GM23338 (cell line): ENCODE data around the gene MLLT1. TPM values are rescaled to one million over a fixed set of nuclear protein-coding genes. Genes with fewer than 3 reads are reported as not detected.

ENCODE experiments used
- ATAC-seq: fragments of 200-7000 bp; cut with Tn5 transposase; 3 replicates; pipeline ENCODE4 v1.9.1; 2020
- DNase-seq: peaks from one replicate; pipeline ENCODE4 v3.0.0-alpha.2; 2015; ENCODE audit warnings: low spot score
- H2AFZ ChIP-seq: fragments of 200-600 bp; sonication (generic); 2 replicates; pipeline ENCODE4 v1.8.0; 2016; ENCODE audit warnings: antibody characterized with exemption, mild to moderate bottlenecking, moderate library complexity
- H3F3A ChIP-seq: fragments of 200-600 bp; sonication (generic); replicated peaks from 2 replicates; pipeline ENCODE4 v1.8.0; 2017; ENCODE audit warnings: antibody characterized with exemption, mixed run types, low read depth
- H3K27ac ChIP-seq: fragments of 200-600 bp; sonication (generic); 2 replicates; pipeline ENCODE4 v1.6.1; 2016; ENCODE audit warnings: low read depth
- H3K27me3 ChIP-seq: fragments of 200-600 bp; sonication (generic); 2 replicates; pipeline ENCODE4 v1.8.0; 2016; ENCODE audit warnings: mild to moderate bottlenecking, mixed run types, moderate library complexity; ENCODE audit not compliant: insufficient read depth
- H3K36me3 ChIP-seq: fragments of 200-600 bp; sonication (generic); 2 replicates; pipeline ENCODE4 v1.8.0; 2016; ENCODE audit warnings: mild to moderate bottlenecking; ENCODE audit not compliant: insufficient read depth
- H3K4me1 ChIP-seq: fragments of 200-600 bp; sonication (generic); 2 replicates; pipeline ENCODE4 v1.8.0; 2016; ENCODE audit warnings: mild to moderate bottlenecking, moderate library complexity; ENCODE audit not compliant: insufficient read depth
- H3K4me2 ChIP-seq: fragments of 200-600 bp; sonication (generic); 2 replicates; pipeline ENCODE4 v1.7.1; 2017; ENCODE audit warnings: mixed run types
- H3K4me3 ChIP-seq: fragments of 200-600 bp; sonication (generic); 2 replicates; pipeline ENCODE4 v1.6.1; 2016; ENCODE audit warnings: mixed run types
- H3K79me2 ChIP-seq: fragments of 200-600 bp; sonication (generic); replicated peaks from 2 replicates; pipeline ENCODE4 v1.8.0; 2017; ENCODE audit warnings: mild to moderate bottlenecking; ENCODE audit not compliant: insufficient read depth
- H3K9me2 ChIP-seq: fragments of 200-600 bp; sonication (generic); 2 replicates; pipeline ENCODE4 v1.8.0; 2017; ENCODE audit not compliant: insufficient read depth
- H4K20me1 ChIP-seq: fragments of 200-600 bp; sonication (generic); replicated peaks from 2 replicates; pipeline ENCODE4 v1.8.0; 2017; ENCODE audit warnings: mild to moderate bottlenecking; ENCODE audit not compliant: insufficient read depth
- H3K27ac Mint-ChIP-seq: 2 replicates; pipeline ENCODE4 v1.8.0; 2020; ENCODE audit warnings: inconsistent platforms, mild to moderate bottlenecking, moderate library complexity, mixed read lengths
- H3K27me3 Mint-ChIP-seq: 3 replicates; pipeline ENCODE4 v1.8.0; 2022; ENCODE audit warnings: low read depth, mild to moderate bottlenecking, moderate library complexity, mixed read lengths, inconsistent platforms; ENCODE audit not compliant: insufficient read depth, poor library complexity
- H3K36me3 Mint-ChIP-seq: 3 replicates; pipeline ENCODE4 v1.8.0; 2021; ENCODE audit warnings: low read depth, mild to moderate bottlenecking, inconsistent platforms, moderate library complexity, mixed read lengths
- H3K4me1 Mint-ChIP-seq: 3 replicates; pipeline ENCODE4 v1.8.0; 2020; ENCODE audit warnings: mild to moderate bottlenecking, inconsistent platforms, mixed read lengths
- H3K4me3 Mint-ChIP-seq: 3 replicates; pipeline ENCODE4 v1.8.0; 2021; ENCODE audit warnings: moderate library complexity, mild to moderate bottlenecking, inconsistent platforms, mixed read lengths
- H3K9me3 Mint-ChIP-seq: 3 replicates; pipeline ENCODE4 v1.8.0; 2020; ENCODE audit warnings: moderate library complexity, mild to moderate bottlenecking, inconsistent platforms, mixed read lengths
- CREB1 ChIP-seq: fragments of 250-450 bp; sonication (Bioruptor Pico); IDR thresholded peaks from 2 replicates; pipeline ENCODE4 v1.5.0; 2020; ENCODE audit warnings: low read depth, mild to moderate bottlenecking, moderate library complexity
- CTCF ChIP-seq, 2 experiments: fragments of 200-600 bp in 1 of 2; sonication (generic) in 1 of 2; conservative IDR thresholded peaks; 2 replicates each; pipeline versions ENCODE4 v1.5.1 to v1.6.1; 2016 to 2017; ENCODE audit warnings: antibody characterized with exemption in 2 of 2, low read depth in 2 of 2, mild to moderate bottlenecking in 2 of 2, moderate library complexity in 1 of 2
- EZH2phosphoT487 ChIP-seq: fragments of 200-600 bp; sonication (generic); IDR thresholded peaks from one replicate; pipeline ENCODE4 v1.8.1; 2018; ENCODE audit warnings: antibody characterized with exemption; ENCODE audit not compliant: unreplicated experiment
- ZNF114 ChIP-seq: fragments of 250-450 bp; sonication (Bioruptor Pico); IDR thresholded peaks from 2 replicates; pipeline ENCODE4 v1.5.0; 2020; ENCODE audit warnings: mild to moderate bottlenecking, moderate library complexity
- polyA plus RNA-seq: library from polyadenylated mRNA; unstranded; fragments of >200 nt; fragmentation: Nextera tagmentation; extraction: Ambion mirVana; gene quantifications from 2 replicates; pipeline ENCODE4 v1.2.1, GENCODE V29; 2016
- total RNA-seq: library from RNA; depleted of rRNA; stranded (reverse); fragments of >200 nt; shearing (Covaris generic); gene quantifications from 2 replicates; pipeline ENCODE4 v1.2.3, GENCODE V29; 2014
- TF ChIP-seq, protein P1 (sequence below): fragments of 250-450 bp; sonication (Bioruptor Pico); IDR thresholded peaks from 2 replicates; pipeline ENCODE4 v1.5.0; 2020; ENCODE audit warnings: mild to moderate bottlenecking, moderate library complexity

MLLT1 gene
- total and polyA plus RNA-seq, 2 experiments from 2014 or later: 17.8 to 23.4 TPM

DNA sequence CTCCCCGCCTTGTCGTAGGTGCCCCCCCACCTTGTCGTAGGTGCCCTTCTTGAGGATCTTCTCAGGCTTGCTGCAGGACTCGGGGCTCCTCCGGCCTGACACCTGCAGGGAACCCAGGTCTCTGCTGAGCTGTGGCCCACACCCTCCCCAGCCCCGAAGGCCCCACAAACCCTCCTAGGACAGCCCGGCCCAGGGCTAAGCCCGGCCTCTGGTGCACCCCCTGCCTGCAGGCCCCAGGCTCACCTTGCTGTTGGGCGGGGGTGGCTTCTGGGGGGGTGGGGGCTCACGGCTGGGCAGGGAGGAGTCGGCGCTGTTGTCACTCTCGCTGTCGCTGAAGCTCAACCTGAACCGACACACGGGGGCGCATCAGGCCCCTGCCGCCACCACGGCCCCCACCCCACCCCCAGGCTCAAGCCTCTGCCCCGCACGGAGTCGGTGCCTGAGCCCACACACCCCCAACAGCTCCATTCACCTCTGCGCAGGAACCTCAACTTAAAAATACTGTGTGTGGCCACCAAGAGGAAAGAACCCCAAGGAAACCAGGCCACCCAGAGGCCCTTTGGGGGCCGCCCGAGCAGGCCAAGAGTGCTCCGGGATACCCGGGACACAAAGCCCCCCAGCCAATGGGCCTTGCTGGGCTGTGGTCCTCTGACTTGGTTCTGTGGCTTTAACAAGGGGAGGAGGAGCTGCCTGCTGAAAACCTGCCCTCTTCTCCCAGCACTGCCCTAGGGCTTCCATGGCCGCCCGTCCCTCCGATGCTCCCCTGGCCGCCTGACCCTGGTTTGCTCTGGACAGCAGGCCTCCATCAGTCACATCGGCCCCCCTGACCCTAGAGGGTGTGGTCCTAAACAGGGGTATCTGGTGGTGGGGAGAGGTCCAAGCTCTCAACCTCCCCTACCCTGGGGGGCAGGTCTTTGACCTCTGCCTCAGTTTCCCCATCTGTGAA lies 65.8 kb downstream of the MLLT1 start:
- TF ChIP-seq EZH2phosphoT487 (no peak), CTCF (conservative IDR thresholded peaks at IDR 0.05; ENCODE audit: low read depth in 2 of 2) (peak in 1 of 2 experiments; percentile 23; a peak in 2 of 4 replicates), ZNF114 (no peak), CREB1 (CRISPR knock-in tag) (no peak)
- TF ChIP-seq, protein P1, sequence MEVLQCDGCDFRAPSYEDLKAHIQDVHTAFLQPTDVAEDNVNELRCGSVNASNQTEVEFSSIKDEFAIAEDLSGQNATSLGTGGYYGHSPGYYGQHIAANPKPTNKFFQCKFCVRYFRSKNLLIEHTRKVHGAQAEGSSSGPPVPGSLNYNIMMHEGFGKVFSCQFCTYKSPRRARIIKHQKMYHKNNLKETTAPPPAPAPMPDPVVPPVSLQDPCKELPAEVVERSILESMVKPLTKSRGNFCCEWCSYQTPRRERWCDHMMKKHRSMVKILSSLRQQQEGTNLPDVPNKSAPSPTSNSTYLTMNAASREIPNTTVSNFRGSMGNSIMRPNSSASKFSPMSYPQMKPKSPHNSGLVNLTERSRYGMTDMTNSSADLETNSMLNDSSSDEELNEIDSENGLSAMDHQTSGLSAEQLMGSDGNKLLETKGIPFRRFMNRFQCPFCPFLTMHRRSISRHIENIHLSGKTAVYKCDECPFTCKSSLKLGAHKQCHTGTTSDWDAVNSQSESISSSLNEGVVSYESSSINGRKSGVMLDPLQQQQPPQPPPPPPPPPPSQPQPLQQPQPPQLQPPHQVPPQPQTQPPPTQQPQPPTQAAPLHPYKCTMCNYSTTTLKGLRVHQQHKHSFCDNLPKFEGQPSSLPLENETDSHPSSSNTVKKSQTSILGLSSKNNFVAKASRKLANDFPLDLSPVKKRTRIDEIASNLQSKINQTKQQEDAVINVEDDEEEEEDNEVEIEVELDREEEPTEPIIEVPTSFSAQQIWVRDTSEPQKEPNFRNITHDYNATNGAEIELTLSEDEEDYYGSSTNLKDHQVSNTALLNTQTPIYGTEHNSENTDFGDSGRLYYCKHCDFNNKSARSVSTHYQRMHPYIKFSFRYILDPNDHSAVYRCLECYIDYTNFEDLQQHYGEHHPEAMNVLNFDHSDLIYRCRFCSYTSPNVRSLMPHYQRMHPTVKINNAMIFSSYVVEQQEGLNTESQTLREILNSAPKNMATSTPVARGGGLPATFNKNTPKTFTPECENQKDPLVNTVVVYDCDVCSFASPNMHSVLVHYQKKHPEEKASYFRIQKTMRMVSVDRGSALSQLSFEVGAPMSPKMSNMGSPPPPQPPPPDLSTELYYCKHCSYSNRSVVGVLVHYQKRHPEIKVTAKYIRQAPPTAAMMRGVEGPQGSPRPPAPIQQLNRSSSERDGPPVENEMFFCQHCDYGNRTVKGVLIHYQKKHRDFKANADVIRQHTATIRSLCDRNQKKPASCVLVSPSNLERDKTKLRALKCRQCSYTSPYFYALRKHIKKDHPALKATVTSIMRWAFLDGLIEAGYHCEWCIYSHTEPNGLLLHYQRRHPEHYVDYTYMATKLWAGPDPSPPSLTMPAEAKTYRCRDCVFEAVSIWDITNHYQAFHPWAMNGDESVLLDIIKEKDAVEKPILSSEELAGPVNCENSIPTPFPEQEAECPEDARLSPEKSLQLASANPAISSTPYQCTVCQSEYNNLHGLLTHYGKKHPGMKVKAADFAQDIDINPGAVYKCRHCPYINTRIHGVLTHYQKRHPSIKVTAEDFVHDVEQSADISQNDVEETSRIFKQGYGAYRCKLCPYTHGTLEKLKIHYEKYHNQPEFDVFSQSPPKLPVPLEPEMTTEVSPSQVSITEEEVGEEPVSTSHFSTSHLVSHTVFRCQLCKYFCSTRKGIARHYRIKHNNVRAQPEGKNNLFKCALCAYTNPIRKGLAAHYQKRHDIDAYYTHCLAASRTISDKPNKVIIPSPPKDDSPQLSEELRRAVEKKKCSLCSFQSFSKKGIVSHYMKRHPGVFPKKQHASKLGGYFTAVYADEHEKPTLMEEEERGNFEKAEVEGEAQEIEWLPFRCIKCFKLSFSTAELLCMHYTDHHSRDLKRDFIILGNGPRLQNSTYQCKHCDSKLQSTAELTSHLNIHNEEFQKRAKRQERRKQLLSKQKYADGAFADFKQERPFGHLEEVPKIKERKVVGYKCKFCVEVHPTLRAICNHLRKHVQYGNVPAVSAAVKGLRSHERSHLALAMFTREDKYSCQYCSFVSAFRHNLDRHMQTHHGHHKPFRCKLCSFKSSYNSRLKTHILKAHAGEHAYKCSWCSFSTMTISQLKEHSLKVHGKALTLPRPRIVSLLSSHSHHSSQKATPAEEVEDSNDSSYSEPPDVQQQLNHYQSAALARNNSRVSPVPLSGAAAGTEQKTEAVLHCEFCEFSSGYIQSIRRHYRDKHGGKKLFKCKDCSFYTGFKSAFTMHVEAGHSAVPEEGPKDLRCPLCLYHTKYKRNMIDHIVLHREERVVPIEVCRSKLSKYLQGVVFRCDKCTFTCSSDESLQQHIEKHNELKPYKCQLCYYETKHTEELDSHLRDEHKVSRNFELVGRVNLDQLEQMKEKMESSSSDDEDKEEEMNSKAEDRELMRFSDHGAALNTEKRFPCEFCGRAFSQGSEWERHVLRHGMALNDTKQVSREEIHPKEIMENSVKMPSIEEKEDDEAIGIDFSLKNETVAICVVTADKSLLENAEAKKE (CRISPR knock-in tag): no peak
- Mint-ChIP-seq H3K9me3 (no peaks in the 10 kb centered on the region), H3K27ac (no peak overlapping the region), H3K4me3 (no peak overlapping the region), H3K27me3 (peaks cover 9% of the 10 kb centered on the region), H3K4me1 (peaks cover 9% of the 10 kb centered on the region), H3K36me3 (peaks cover 12% of the 10 kb centered on the region)
- DNase-seq (no peak), ATAC-seq (no peak)
- Histone ChIP-seq H3K79me2 (no peaks in the 10 kb centered on the region), H3K9me2 (0 out of 2 replicates have a peak, but pooled peaks cover 3% of the 10 kb centered on the region), H3K4me2 (no peak overlapping the region), H4K20me1 (no peaks in the 10 kb centered on the region), H3K27ac (no peak overlapping the region), H3F3A (no peaks in the 10 kb centered on the region), H3K4me1 (no peaks in the 10 kb centered on the region), H3K4me3 (no peak overlapping the region), H3K27me3 (no peaks in the 10 kb centered on the region), H2AFZ (no peak overlapping the region), H3K36me3 (no peaks in the 10 kb centered on the region)
